Lung (tissue), 12 donors: Measurements from ENCODE around the gene BAG1. TPM values are rescaled to one million over a fixed set of nuclear protein-coding genes. Genes with fewer than 3 reads are reported as not detected.
A peak's percentile ranks its signal among the peaks of the same experiment; 100 is the strongest.

Experiments used
- ATAC-seq: fragments of 200-7000 bp; cut with Tn5 transposase; one replicate; pipeline ENCODE4 v1.9.1; 2020; ENCODE audit warnings: moderate number of reproducible peaks; ENCODE audit not compliant: insufficient read depth, low FRiP score
- DNase-seq, 3 donors: peaks; one replicate each; pipeline ENCODE4 v3.0.0-alpha.2; 2013 to 2017
- H3K27ac ChIP-seq, 2 donors: one replicate each; pipeline ENCODE4 v1.5.1; 2013; ENCODE audit warnings: mild to moderate bottlenecking in 2 of 2, moderate library complexity in 2 of 2, control low read depth in 1 of 2, inconsistent platforms in 1 of 2, low read depth in 1 of 2, low read length in 1 of 2
- H3K27me3 ChIP-seq, 3 donors: one replicate each; pipeline ENCODE4 v1.5.1; 2013; ENCODE audit warnings: low read length in 2 of 3; ENCODE audit not compliant: control insufficient read depth in 3 of 3, insufficient read depth in 3 of 3
- H3K36me3 ChIP-seq, 4 donors: one replicate each; pipeline ENCODE4 v1.5.1; 2013; ENCODE audit warnings: low read length in 4 of 4, mild to moderate bottlenecking in 1 of 4, moderate library complexity in 1 of 4; ENCODE audit not compliant: control insufficient read depth in 4 of 4, insufficient read depth in 4 of 4
- H3K4me1 ChIP-seq, 5 donors: one replicate each; pipeline ENCODE4 v1.5.1; 2013; ENCODE audit warnings: low read length in 5 of 5, mild to moderate bottlenecking in 2 of 5, moderate library complexity in 1 of 5; ENCODE audit not compliant: control insufficient read depth in 5 of 5, insufficient read depth in 5 of 5
- H3K4me3 ChIP-seq: one replicate; pipeline ENCODE4 v1.5.1; 2013; ENCODE audit warnings: mild to moderate bottlenecking, control low read depth, moderate library complexity
- H3K9ac ChIP-seq, 2 donors: one replicate each; pipeline ENCODE4 v1.5.1; 2013; ENCODE audit warnings: low read length in 2 of 2, control low read depth in 1 of 2; ENCODE audit not compliant: insufficient read depth in 1 of 2
- H3K9me3 ChIP-seq, 4 donors: one replicate each; pipeline ENCODE4 v1.5.1; 2013; ENCODE audit warnings: low read length in 3 of 4, mild to moderate bottlenecking in 1 of 4, moderate library complexity in 1 of 4; ENCODE audit not compliant: control insufficient read depth in 4 of 4, insufficient read depth in 3 of 4
- CTCF ChIP-seq: IDR thresholded peaks from 2 replicates; pipeline ENCODE4 v1.5.1; 2012; ENCODE audit warnings: mild to moderate bottlenecking; ENCODE audit errors: control extremely low read depth, extremely low read depth
- WGBS, 2 donors: extraction: QIAGEN DNeasy Blood & Tissue Kit; methylation state at CpG; one replicate each; pipeline ENCODE4 v1.1.7; 2013; 5-methylcytosine and 5-hydroxymethylcytosine counted together
- polyA plus RNA-seq, 2 donors: library from polyadenylated mRNA; stranded (reverse); fragments of 200-250 nt; gene quantifications; one replicate each; pipeline ENCODE4 v1.2.1, GENCODE V29; 2013
- total RNA-seq, 2 donors: library from RNA; depleted of rRNA in 1 of 2; stranded (reverse); fragments of >200 nt in 1 of 2; gene quantifications; one replicate each; pipeline ENCODE4 v1.2.1, GENCODE V29; 2014 to 2021
- donor health status: control.
- donor health status: control.
- donor health status: Bipolar disorder and iron deficiency.
- donor health status: healthy.
- donor health status: DM: yes; HTN: yes; CAD: no.

Gene BAG1
- total and polyA plus RNA-seq, 4 donors: 84.1 to 135 (median 106) TPM

GRCh38 chr9:33300546-33300945 lies 36.0 kb upstream of the BAG1 start:
- H3K36me3 ChIP-seq: peaks cover 31 to 56% (median 38%) of the 10 kb centered on the region in 4 donors
- TF ChIP-seq CTCF: no peak

GRCh38 chr9:33297432-33297831 lies 32.9 kb upstream of the BAG1 start:
- peak; percentile 23 for ATAC-seq
- Histone ChIP-seq H3K9me3 (no peaks in the 10 kb centered on the region), H3K27me3 (no peaks in the 10 kb centered on the region), H3K36me3 (peaks cover 17 to 38% (median 22%) of the 10 kb centered on the region in 4 donors), H3K4me3 (no peak overlapping the region), H3K9ac (no peak overlapping the region), H3K27ac (no peak overlapping the region), H3K4me1 (peaks cover 0 to 24% (median 6%) of the 10 kb centered on the region in 5 donors)
- no peak for TF ChIP-seq CTCF
- 28 to 36% methylated on average over 1 of the region's 1 CpG for WGBS, 2 donors
- DNase-seq: peak; percentile 11 to 29 (median 20)

More at GRCh38 chr9:33300546-33300945, 36.0 kb upstream of the BAG1 start:
- Histone ChIP-seq H3K27ac (peak overlapping the region in 1 of 2 donors; percentile 51), H3K4me3 (no peak overlapping the region), H3K4me1 (peaks cover 0 to 16% (median 6%) of the 10 kb centered on the region in 5 donors), H3K9ac (no peak overlapping the region), H3K27me3 (no peaks in the 10 kb centered on the region), H3K9me3 (no peaks in the 10 kb centered on the region)
- WGBS, 2 donors: 83 to 87% methylated on average over 2 of the region's 2 CpGs
- no peak for ATAC-seq
- no peak for DNase-seq

GRCh38 chr9:33295571-33295970 lies 31.1 kb upstream of the BAG1 start:
- no peak for ATAC-seq
- no peak overlapping the region for H3K4me3 ChIP-seq
- no peak overlapping the region for H3K9ac ChIP-seq
- no peak for TF ChIP-seq CTCF
- peaks cover 7 to 35% (median 22%) of the 10 kb centered on the region in 4 donors for H3K36me3 ChIP-seq
- WGBS, 2 donors: 85 to 93% methylated on average over 2 of the region's 2 CpGs
- no peaks in the 10 kb centered on the region for H3K27me3 ChIP-seq
- H3K4me1 ChIP-seq: peaks cover 5 to 31% (median 8%) of the 10 kb centered on the region in 5 donors
- no peaks in the 10 kb centered on the region for H3K9me3 ChIP-seq
- no peak for DNase-seq
- no peak overlapping the region for H3K27ac ChIP-seq
